ENCODE data around the gene ELMO1. TPM values are rescaled to one million over a fixed set of nuclear protein-coding genes. Genes with fewer than 3 reads are reported as not detected.
A peak's percentile ranks its signal among the peaks of the same experiment; 100 is the strongest.

ELMO1 gene
- total and polyA plus RNA-seq, 2 experiments from 2014 or later: 6.5 to 24.9 TPM

DNA sequence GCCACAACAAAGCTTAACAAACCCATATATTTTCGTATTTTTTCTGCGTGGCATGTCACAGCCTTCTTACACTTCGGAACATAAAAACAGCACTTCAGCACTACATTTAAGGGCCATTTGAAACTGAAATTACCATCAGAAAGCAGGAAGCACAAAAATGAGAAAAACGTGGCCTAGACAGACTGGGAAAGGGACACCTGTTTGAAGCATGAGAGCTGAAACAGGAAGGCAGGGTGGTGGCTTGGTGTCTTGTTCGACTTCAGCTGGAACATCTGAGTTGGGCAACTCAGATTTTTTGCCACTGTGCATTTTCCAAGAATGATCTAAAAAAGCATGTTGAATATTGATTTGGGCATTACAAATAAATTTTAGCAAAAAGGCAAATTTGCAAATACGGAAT, 243.2 kb downstream of the ELMO1 start (continued):
- TF ChIP-seq ZNF462 (CRISPR knock-in tag; IDR thresholded peaks at IDR 0.05) (no peak), ZNF331 (CRISPR knock-in tag; IDR thresholded peaks at IDR 0.05; ENCODE audit: low read depth) (no peak), CREB1 (CRISPR knock-in tag; IDR thresholded peaks at IDR 0.05; ENCODE audit: low read depth) (no peak)

- Histone ChIP-seq H3F3A (replicated peaks; ENCODE audit: low read depth) (no peaks in the 10 kb centered on the region), H3K27ac (ENCODE audit: low read depth) (no peak overlapping the region), H3K9me2 (ENCODE audit: insufficient read depth) (no peaks in the 10 kb centered on the region), H3K79me2 (replicated peaks; ENCODE audit: insufficient read depth) (no peaks in the 10 kb centered on the region), H3K36me3 (ENCODE audit: insufficient read depth) (no peaks in the 10 kb centered on the region), H4K20me1 (replicated peaks; ENCODE audit: insufficient read depth) (no peaks in the 10 kb centered on the region), H3K4me2 (no peak overlapping the region), H2AFZ (no peak overlapping the region), H3K4me1 (ENCODE audit: insufficient read depth) (no peaks in the 10 kb centered on the region), H3K4me3 (no peak overlapping the region), H3K27me3 (ENCODE audit: insufficient read depth) (no peaks in the 10 kb centered on the region)
- Mint-ChIP-seq H3K4me3 (no peak overlapping the region), H3K27me3 (ENCODE audit: insufficient read depth, low read depth, poor library complexity) (no peaks in the 10 kb centered on the region), H3K27ac (no peak overlapping the region), H3K9me3 (peaks cover 4% of the 10 kb centered on the region; the same call in 1 of the 3 replicates), H3K4me1 (peaks cover 6% of the 10 kb centered on the region; the same call in 1 of the 3 replicates), H3K36me3 (ENCODE audit: low read depth) (peaks cover 16% of the 10 kb centered on the region)
- ATAC-seq (peak; percentile 54), DNase-seq (ENCODE audit: low spot score) (no peak)
- TF ChIP-seq ZNF331 (CRISPR knock-in tag; IDR thresholded peaks at IDR 0.05; ENCODE audit: low read depth) (no peak), JUNB (IDR thresholded peaks at IDR 0.05; ENCODE audit: unreplicated experiment) (no peak), EZH2 (IDR thresholded peaks at IDR 0.05; ENCODE audit: low read depth, unreplicated experiment) (no peak), CREB1 (CRISPR knock-in tag; IDR thresholded peaks at IDR 0.05; ENCODE audit: low read depth) (no peak)
Measured at GRCh38 chr7:37201876-37202198, 246.8 kb downstream of the ELMO1 start.

All from GM23338 (cell line).